ENCODE measurements around the gene STX8.
A peak's percentile ranks its signal among the peaks of the same experiment; 100 is the strongest.
"Not testable (repeated sequence)": the region's sequence is repeated elsewhere in the genome, so short reads cannot be mapped to it uniquely, and the experiment has no call there.

The STX8 gene

GRCh38 chr17:9360677-9361081, 214.9 kb downstream of the STX8 start:
- no peak for TF ChIP-seq CTCF (conservative IDR thresholded peaks at IDR 0.05; ENCODE audit: low read depth, low read length)
- H3K4me3 ChIP-seq (ENCODE audit: low read depth, low read length) = no peak overlapping the region

GRCh38 chr17:9356488-9356911, 219.1 kb downstream of the STX8 start:
- DNase-seq (ENCODE audit: low read depth) = no peak
- no peak for TF ChIP-seq CTCF (conservative IDR thresholded peaks at IDR 0.05; ENCODE audit: low read depth, low read length)
- no peak overlapping the region for H3K4me3 ChIP-seq (ENCODE audit: low read depth, low read length)

More at GRCh38 chr17:9360677-9361081, 214.9 kb downstream of the STX8 start:
- DNase-seq (ENCODE audit: low read depth) = peak; percentile 71

- no peak overlapping the region for H3K4me3 ChIP-seq (ENCODE audit: low read depth, low read length)
- DNase-seq (ENCODE audit: low read depth) = no peak
- TF ChIP-seq CTCF (conservative IDR thresholded peaks at IDR 0.05; ENCODE audit: low read depth, low read length) = no peak
These were observed 219.8 kb downstream of the STX8 start for GRCh38 chr17:9355846-9356245.

- H3K4me3 ChIP-seq (ENCODE audit: low read depth, low read length); DNase-seq (ENCODE audit: low read depth): not testable (repeated sequence)
These were observed 220.4 kb downstream of the STX8 start for GRCh38 chr17:9355231-9355630.

GRCh38 chr17:9350080-9350479, 225.5 kb downstream of the STX8 start:
- peak; percentile 95 for DNase-seq (ENCODE audit: low read depth)
- TF ChIP-seq CTCF (conservative IDR thresholded peaks at IDR 0.05; ENCODE audit: low read depth, low read length) = no peak
- H3K4me3 ChIP-seq (ENCODE audit: low read depth, low read length) = no peak overlapping the region

GRCh38 chr17:9346296-9346926, 229.2 kb downstream of the STX8 start:
- no peak for TF ChIP-seq CTCF (conservative IDR thresholded peaks at IDR 0.05; ENCODE audit: low read depth, low read length)
- DNase-seq (ENCODE audit: low read depth) = peak; percentile 97
- no peak overlapping the region for H3K4me3 ChIP-seq (ENCODE audit: low read depth, low read length)

GRCh38 chr17:9343516-9343915, 232.1 kb downstream of the STX8 start:
- no peak for TF ChIP-seq CTCF (conservative IDR thresholded peaks at IDR 0.05; ENCODE audit: low read depth, low read length)
- peak; percentile 76 for DNase-seq (ENCODE audit: low read depth)
- no peak overlapping the region for H3K4me3 ChIP-seq (ENCODE audit: low read depth, low read length)

All from choroid plexus epithelial cell (primary cell).